Motor neuron (in vitro differentiated cells): Measurements from ENCODE around the gene ZNF296. TPM values are rescaled to one million over a fixed set of nuclear protein-coding genes. Genes with fewer than 3 reads are reported as not detected.
A peak's percentile ranks its signal among the peaks of the same experiment; 100 is the strongest.
"Not testable (repeated sequence)": the region's sequence is repeated elsewhere in the genome, so short reads cannot be mapped to it uniquely, and the experiment has no call there.

Experiments used
- ATAC-seq, 8 experiments: fragments of 200-7000 bp; cut with Tn5 transposase; replicated peaks in 6 of 8; 2 replicates each; pipeline ENCODE4 v1.8.0; 2021; ENCODE audit warnings: mild to moderate bottlenecking in 8 of 8, moderate library complexity in 8 of 8
- H3K27ac ChIP-seq, 2 donors: fragments of 250-450 bp; sonication (Bioruptor Pico); 2 replicates each; pipeline ENCODE4 v1.9.0; 2021; ENCODE audit warnings: antibody characterized with exemption in 2 of 2, mild to moderate bottlenecking in 2 of 2, moderate library complexity in 1 of 2
- H3K4me1 ChIP-seq, 2 donors: fragments of 250-450 bp; sonication (Bioruptor Pico); replicated peaks in 1 of 2; 2 replicates each; pipeline ENCODE4 v1.6.1; 2021; ENCODE audit warnings: antibody characterized with exemption in 2 of 2, mild to moderate bottlenecking in 2 of 2, moderate library complexity in 1 of 2
- H3K4me3 ChIP-seq, 5 donors: fragments of 250-450 bp; sonication (Bioruptor Pico); 2 replicates each; pipeline ENCODE4 v1.9.0; 2021; ENCODE audit warnings: antibody characterized with exemption in 5 of 5, mild to moderate bottlenecking in 5 of 5, moderate library complexity in 4 of 5
- WGBS, 10 experiments: fragments of 450-650 bp; shearing (Covaris generic); methylation state at CpG; one replicate each; pipeline ENCODE4 v1.0.0; 2022; 5-methylcytosine and 5-hydroxymethylcytosine counted together
- in situ Hi-C, 9 experiments: fragments of 400-800 bp; cut with MboI; loops; one replicate each; pipeline ENCODE4 v1.15.0; 2021; ENCODE audit warnings: low sequenced_read_pairs in 9 of 9, low pct_unique_long_range_greater_than_20kb in 2 of 9; ENCODE audit not compliant: unreplicated experiment in 9 of 9
- total RNA-seq, 8 experiments: library from RNA; unstranded; fragments of 300-600 nt; gene quantifications; 2 replicates each; pipeline versions ENCODE4 v1.2.3 to v1.2.4, GENCODE V29; 2022

The ZNF296 gene
- total RNA-seq, result 1 to 10 TPM in 3 of 8 experiments, under 1 TPM in 5; 0.46 to 1.9 (median 0.85) TPM

DNA sequence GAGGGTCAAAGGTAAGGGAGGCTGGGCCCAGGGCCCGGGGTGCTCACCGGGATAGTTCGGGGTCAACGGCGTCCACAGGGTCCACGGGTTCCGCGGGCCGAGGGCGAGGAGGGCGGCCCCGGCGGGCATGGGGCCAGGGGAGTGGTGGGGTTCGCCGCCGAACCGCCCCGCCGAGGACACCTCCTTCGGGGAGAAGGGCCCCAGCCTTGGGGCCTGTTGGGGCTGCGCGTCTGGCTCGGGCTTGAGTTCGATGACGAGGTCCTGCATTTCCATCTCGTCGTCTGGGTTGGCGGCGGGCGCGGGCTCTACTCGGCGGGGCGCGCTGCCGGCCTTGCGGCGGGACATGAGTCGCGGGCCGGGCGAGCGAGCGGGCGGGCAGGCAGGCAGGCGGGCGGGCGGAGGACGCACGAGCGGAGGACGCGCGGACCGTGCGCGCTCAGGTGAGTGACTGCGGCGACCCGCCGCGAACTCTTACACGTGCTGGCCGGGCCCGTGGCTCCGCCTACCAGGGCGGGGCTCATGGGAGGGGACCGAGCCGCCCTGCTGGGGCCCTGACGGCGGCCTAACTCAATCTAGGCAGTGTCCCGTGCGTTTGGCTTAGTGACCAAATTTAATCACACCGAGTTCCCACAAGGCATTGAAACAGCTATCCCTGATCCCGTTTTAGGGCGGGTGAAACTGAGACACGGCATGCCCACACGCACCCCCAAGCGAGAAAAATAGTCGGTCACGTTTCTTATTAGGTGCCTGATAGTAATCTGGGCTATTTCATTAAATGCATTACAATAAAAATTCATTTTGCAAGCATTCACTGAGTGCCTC is at the start of gene ZNF296:
Gene ZNF296, minus strand, starts transcription at position 450 of the 822 bp plus-strand sequence. Its CDS starts 105 bp downstream, at position 345.
- H3K4me1 ChIP-seq, result peaks cover 11 to 33% of the 10 kb centered on the region in 2 donors
- no peak within 1 kb of the TSS for H3K27ac ChIP-seq
- ATAC-seq, result peak; percentile 11 to 56 (median 38)
- in situ Hi-C loops, result no loop called here
- peak within 1 kb of the TSS in 4 of 5 donors; percentile 10 to 32 (median 21) for H3K4me3 ChIP-seq
- 0 to 19% (median 2%) methylated on average over 1 to 12 of the region's 81 CpGs; no CpG with 5 or more reads in 5 of the 10 experiments for WGBS, 10 experiments

DNA sequence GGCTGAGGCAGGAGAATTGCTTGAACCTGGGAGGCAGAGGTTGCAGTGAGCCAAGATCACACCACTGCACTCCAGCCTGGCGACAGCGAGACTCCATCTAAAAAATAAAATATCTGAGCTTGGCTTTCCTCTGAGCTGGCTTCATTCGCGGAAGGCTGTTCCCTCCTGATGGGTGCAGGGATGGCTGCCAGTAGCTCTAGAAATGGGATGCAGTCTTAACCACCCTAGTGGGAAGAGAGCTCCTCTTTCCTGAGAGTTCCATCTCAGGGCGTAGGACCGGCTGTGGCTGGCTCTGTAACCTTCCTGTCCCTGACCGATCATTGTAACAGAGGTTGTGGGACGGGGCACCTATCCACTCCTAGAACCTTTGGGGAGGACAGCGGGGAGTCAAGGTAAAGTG is 49.1 kb upstream of the ZNF296 start:
- Histone ChIP-seq H3K4me3 (no peak overlapping the region), H3K27ac (no peak overlapping the region), H3K4me1 (no peaks in the 10 kb centered on the region)
- no peak for ATAC-seq
- in situ Hi-C loops, result no loop called here
- 90 to 100% (median 100%) methylated on average over 1 to 6 of the region's 9 CpGs; no CpG with 5 or more reads in 4 of the 10 experiments for WGBS, 10 experiments

DNA sequence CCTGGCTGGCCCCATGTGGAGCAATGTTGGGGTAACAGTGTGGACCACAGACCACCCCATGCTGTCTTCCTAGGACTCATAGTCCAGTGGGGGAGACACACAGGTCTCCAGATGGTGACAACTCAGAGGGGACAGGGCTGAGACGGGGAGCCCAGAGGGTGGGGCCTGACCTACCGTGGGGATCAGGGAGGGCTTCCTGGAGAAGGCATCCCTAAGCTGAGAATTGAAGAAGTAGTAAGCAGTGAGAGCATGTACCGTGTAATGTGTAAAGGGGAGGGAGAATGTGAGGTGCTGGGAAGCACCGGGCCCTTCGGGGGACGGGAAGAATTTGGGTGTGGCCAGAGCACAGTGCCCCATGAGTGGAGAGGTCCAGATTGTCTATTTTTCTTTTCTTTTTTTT is 47.7 kb upstream of the ZNF296 start:
- in situ Hi-C loops, result no loop called here
- Histone ChIP-seq H3K4me1 (no peaks in the 10 kb centered on the region), H3K4me3 (no peak overlapping the region), H3K27ac (no peak overlapping the region)
- ATAC-seq, result no peak
- WGBS, 10 experiments, result 80 to 97% methylated on average over 1 to 4 of the region's 6 CpGs; no CpG with 5 or more reads in 8 of the 10 experiments

DNA sequence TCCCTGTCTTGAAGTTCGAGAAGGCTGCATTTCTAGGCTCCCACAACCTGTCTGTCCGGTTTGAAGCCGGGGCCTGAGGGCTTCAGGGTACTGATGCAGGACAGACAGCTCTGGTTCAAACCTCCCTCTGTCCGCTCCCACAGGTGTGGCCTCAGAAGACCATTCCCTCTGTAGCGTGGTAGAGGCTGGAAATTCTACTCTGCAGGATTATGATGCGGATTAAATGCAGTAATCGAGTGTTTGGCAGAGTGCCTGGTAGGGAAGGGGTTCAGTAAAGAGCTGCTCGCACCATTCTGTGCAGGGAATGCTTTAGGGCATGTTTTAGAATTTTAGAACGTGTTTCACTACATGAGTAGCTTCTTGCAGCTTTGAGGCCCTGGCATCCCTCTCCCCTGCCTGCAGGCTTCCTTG is 47.2 kb upstream of the ZNF296 start:
- 0 to 100% (median 73%) methylated on average over 1 to 7 of the region's 9 CpGs for WGBS, 10 experiments
- in situ Hi-C loops, result no loop called here
- Histone ChIP-seq H3K4me3 (no peak overlapping the region), H3K4me1 (no peaks in the 10 kb centered on the region), H3K27ac (no peak overlapping the region)
- ATAC-seq, result peak in 1 of 8 experiments; percentile 74

DNA sequence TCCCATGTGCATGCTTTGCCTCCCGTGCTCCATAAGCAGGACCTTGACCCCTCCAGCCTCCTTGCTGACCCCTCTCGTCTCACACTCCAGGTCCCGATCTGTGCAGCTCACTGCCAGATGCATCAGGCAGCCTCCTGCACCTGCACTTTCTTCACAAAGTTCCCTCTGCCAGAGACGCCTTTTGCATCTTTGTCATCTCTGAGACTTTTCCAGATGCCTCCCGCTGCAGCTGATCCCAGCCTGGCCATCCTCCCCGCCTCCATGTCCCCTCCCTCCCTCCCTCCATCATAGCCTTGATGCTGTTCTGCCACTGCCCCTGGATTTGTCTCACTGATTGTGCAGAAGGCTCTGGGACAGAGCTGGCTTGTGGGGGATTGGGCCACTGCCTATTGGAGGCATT is 46.6 kb upstream of the ZNF296 start:
- in situ Hi-C loops, result no loop called here
- H3K27ac ChIP-seq, result no peak overlapping the region

DNA sequence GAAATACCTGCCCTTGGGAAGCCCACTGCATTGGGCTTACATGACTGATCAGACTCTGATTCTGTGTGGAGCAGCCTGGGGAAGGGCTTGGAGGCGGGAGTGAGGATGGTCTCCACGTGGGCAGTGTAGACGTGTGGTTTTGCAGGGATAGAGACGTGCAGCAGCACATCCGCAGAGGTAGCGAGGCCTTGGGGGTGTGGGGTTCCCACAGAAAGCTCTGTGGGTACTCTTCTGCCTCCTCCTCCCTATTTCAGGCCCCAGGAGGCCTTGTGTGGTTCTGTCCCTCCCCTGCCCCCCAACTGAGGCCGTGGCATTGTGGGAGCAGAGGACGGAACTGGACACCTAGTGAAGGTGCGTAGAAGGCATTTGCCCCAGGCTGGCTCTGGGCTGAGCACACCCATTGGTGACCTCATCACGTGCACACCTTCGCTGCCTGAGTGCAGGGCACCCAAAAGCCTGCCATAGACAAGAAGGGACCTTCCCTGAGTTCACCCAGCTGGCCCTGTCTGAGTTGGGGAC is 45.6 kb upstream of the ZNF296 start:
- Histone ChIP-seq H3K4me1 (peaks cover 0 to 8% of the 10 kb centered on the region in 2 donors), H3K4me3 (no peak overlapping the region), H3K27ac (no peak overlapping the region)
- no peak for ATAC-seq
- WGBS, 10 experiments, result 80 to 100% (median 86%) methylated on average over 1 to 2 of the region's 11 CpGs; no CpG with 5 or more reads in 6 of the 10 experiments
- in situ Hi-C loops, result no loop called here

More for the DNA sequence above, 46.6 kb upstream of the ZNF296 start:
- Histone ChIP-seq H3K4me3 (no peak overlapping the region), H3K4me1 (no peaks in the 10 kb centered on the region)
- WGBS, 10 experiments, result 72 to 75% methylated on average over 2 of the region's 6 CpGs; no CpG with 5 or more reads in 8 of the 10 experiments
- no peak for ATAC-seq

GRCh38 chr19:45119582-45119981 is 43.3 kb upstream of the ZNF296 start:
- Histone ChIP-seq H3K4me3 (no peak overlapping the region), H3K27ac (no peak overlapping the region), H3K4me1 (peaks cover 0 to 8% of the 10 kb centered on the region in 2 donors)
- ATAC-seq, result peak in 1 of 8 experiments; percentile 25
- 70 to 95% (median 89%) methylated on average over 2 to 5 of the region's 6 CpGs; no CpG with 5 or more reads in 6 of the 10 experiments for WGBS, 10 experiments
- in situ Hi-C loops, result no loop called here

DNA sequence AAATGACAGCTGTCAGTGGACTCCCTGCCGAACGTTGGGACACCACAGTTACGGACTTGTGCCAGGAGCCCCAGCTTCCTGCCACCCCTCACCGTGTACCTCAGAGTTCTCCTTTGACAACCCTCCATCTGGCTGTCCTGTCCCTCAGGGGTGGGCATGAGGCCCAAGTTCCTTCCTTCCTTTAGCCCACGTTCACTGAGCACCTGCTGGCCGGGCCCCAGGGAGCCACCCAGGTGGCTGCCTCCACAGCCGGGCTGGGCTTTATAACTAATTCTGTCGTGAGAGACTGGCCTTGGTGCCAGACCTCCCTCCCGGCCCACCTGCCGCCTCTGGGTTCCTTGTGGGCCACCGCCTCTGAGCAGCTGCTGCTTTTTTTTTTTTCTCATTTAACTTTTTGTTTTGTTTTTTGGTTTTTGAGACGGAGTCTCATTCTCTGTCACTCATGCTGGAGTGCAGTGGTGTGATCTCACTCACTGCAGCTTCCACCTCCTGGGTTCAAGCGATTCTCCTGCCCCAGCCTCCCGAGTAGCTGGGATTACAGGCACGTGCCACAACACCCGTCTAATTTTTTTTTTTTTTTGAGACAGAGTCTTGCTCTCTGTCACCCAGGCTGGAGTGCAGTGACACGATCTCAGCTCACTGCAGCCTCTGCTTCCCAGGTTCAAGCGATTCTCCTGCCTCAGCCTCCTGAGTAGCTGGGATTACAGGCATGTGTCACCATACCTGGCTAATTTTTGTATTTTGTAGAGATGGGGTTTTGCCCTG is 42.5 kb upstream of the ZNF296 start:
- H3K27ac ChIP-seq, in situ Hi-C loops, H3K4me3 ChIP-seq, H3K4me1 ChIP-seq, ATAC-seq: not testable (repeated sequence)
- 40 to 94% (median 82%) methylated on average over 1 to 8 of the region's 18 CpGs; no CpG with 5 or more reads in 1 of the 10 experiments for WGBS, 10 experiments

- Histone ChIP-seq H3K4me1 (peaks cover 0 to 8% of the 10 kb centered on the region in 2 donors), H3K4me3 (no peak overlapping the region), H3K27ac (no peak overlapping the region)
- ATAC-seq, result peak in 3 of 8 experiments; percentile 19 to 29 (median 20)
- 80 to 100% (median 80%) methylated on average over 1 to 2 of the region's 5 CpGs; no CpG with 5 or more reads in 7 of the 10 experiments for WGBS, 10 experiments
- in situ Hi-C loops, result no loop called here
These were observed 41.8 kb upstream of the ZNF296 start for GRCh38 chr19:45118106-45118505.

GRCh38 chr19:45117671-45118070 is 41.4 kb upstream of the ZNF296 start:
- ATAC-seq, result peak in 3 of 8 experiments; percentile 21 to 50 (median 28)
- WGBS, 10 experiments, result 0 to 100% (median 74%) methylated on average over 1 to 3 of the region's 12 CpGs; no CpG with 5 or more reads in 6 of the 10 experiments

DNA sequence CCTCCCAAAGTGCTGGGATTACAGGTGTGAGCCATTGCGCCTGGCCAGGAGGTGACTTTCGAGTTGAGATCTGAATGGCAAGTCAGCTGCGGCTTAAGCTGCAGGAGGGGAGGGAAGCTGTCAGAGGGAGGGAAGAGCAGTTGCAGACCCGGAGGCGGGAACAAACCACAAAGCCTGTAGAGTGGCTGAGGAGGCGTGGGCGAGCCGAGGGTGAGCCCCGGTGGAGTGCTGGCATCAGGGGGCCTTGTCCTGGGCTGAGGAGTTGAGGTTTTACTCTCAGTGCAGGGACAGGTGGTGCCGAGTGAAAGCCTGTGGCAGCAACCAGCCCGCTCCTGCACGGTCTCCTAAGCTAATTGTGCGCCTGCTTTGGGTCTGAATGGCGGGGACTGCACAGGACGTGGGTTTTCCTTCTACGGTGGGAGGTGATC is 40.9 kb upstream of the ZNF296 start:
- ATAC-seq, result peak in 5 of 8 experiments; percentile 12 to 46 (median 30)
- Histone ChIP-seq H3K4me3 (no peak overlapping the region), H3K27ac (no peak overlapping the region), H3K4me1 (peaks cover 0 to 8% of the 10 kb centered on the region in 2 donors)
- 40 to 100% (median 89%) methylated on average over 1 to 6 of the region's 16 CpGs; no CpG with 5 or more reads in 5 of the 10 experiments for WGBS, 10 experiments
- in situ Hi-C loops, result no loop called here

More at GRCh38 chr19:45117671-45118070, 41.4 kb upstream of the ZNF296 start:
- Histone ChIP-seq H3K4me3 (no peak overlapping the region), H3K4me1 (peaks cover 0 to 8% of the 10 kb centered on the region in 2 donors), H3K27ac (no peak overlapping the region)
- in situ Hi-C loops, result no loop called here

DNA sequence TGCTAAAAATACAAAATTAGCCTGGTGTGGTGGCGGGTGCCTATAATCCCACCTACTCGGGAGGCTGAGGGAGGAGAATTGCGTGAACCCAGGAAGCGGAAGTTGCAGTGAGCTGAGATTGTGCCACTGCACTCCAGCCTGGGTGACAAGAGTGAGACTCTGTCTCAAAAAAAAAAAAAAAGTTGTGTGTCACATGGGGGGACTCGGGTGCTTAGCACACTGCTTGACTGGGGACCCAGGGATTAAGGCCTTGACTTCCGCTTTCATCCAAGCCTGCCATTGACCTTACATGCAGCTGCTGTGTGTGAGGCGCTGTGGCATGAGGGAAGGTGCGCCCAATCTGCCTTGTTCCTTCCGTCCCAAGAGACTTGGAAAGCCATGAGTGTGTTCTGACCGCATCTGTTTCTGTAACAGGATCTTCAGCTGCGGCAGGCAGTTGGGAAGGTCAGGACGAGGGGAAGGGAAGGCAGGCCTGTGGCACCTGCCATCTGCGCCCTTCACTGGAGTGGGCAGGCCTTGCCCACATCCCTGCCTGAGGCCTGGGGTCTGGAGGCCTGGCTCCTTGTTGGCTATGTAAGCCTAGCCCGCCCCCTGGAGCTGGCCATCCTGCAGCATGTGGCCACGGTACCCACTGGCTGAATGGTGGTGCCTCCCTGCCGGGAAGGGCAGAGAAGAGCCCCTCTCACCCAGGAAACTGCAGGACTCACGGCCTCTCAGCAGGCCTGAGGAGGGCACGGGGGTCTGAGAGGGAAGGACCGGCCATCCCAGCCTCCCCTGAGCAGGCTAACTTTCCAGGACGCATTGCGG is 39.7 kb upstream of the ZNF296 start:
- 60 to 100% (median 85%) methylated on average over 1 to 14 of the region's 21 CpGs; no CpG with 5 or more reads in 4 of the 10 experiments for WGBS, 10 experiments
- in situ Hi-C loops, result no loop called here
- H3K27ac ChIP-seq, result no peak overlapping the region
- H3K4me1 ChIP-seq, result peaks cover 0 to 8% of the 10 kb centered on the region in 2 donors
- peak in 1 of 8 experiments; percentile 7 for ATAC-seq
- no peak overlapping the region for H3K4me3 ChIP-seq
